ENCODE data around the gene WFS1.
A peak's percentile ranks its signal among the peaks of the same experiment; 100 is the strongest.

WFS1 gene

GRCh38 chr4:6327220-6327917, 57.7 kb downstream of the WFS1 start:
- peak; percentile 64 for DNase-seq

DNA sequence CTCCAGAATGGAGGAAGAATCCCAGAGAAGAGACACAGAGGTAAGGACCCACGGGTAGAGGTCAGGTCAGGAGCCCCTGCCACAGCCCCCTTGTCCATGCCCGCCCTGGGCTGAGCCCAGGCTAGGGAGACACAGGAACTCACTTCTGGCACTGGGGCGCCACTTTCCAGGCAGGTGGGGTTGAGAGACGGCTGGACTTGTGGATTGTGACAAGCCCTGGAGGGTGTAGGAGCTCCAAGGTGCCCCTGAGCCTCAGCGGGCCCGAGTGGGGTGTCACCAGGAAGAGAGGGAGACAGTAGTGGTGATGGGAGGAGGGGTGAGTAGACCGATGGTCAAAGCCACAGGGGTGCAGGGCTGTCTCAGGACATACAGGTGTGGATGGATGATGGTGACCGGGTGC, 58.9 kb downstream of the WFS1 start:
- no peak for DNase-seq

DNA sequence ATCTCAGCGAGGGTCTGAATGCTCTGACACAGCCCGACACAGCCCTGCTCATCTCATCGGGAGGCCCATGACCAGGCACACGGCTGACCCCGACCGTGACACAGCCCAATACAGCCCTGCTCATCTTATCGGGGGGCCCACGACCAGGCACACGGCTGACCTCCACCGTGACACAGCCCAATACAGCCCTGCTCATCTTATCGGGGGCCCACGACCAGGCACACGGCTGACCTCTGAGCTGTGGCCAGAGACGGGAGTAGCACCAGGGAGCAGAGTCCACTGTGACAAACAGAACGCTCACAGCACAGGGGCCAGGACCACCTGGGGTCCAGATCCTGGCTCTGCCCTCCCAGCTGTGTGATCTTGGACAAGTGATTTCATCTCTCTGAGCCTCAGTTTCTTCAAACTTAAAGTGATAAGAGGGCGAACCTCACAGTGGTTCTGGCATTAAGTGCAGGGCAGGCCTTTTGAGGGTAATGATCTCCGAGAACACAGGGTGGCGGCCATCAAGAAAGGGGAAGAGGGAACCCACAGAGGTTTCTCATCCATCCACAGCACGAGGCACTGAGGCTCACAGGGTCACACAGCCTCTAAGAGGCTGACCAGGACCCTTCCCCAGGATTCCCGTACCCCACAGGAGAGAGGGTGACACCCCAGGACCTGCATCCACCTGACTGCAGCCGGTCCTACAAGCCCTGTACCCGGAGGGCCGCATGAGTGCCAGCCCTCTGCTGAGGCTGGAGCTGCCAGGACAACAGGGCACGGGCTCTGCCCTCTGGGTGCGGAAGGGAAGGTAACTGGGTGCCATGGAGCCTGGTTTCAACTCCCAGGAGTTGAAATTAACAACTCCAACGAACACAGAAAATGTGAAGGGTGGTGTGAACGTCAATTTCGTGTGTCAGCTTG, 60.1 kb downstream of the WFS1 start:
- no peak for DNase-seq

- no peak for DNase-seq
These were observed 60.7 kb downstream of the WFS1 start for GRCh38 chr4:6330384-6330767.

DNA sequence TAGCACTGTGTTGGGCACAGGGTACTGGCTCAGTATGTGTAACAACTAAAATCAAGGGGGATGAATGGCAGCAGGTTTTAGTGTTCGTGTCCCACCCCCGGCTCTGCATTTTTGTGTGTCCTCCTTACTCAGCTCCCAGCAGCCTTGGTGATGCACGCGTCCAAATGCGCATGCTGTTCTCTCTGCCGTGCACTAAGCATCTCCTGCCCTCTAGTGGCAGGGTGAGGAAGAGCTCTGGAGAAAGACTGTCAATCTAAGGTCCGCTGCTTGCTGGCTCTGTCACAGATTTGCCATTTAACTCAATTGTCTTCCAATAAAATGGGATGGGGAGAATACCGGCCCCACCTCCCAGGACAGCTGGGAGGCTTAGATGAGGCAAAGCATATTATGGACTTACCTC, 61.4 kb downstream of the WFS1 start:
- no peak for DNase-seq

DNA sequence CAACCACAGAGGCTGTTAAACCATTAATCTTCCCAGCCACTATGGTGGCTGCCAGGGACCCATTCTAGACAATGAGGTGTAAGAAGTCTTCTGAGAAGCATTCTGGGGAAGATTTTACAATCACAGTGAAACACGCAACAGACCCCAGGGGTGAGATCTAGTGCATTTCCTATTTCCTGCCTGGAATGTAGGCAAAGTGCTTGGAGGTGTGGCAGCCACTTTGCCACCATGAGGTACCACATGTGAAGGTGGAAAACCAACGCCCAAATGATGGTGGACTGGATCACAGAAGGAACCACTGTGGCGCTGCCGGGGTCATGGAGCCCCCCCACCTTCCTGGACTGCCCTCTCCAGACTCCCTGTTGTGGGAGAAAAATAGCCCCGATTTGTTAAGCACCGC, 61.8 kb downstream of the WFS1 start:
- DNase-seq = no peak

GRCh38 chr4:6332042-6332668, 62.5 kb downstream of the WFS1 start:
- no peak for DNase-seq

- no peak for DNase-seq
These were observed 63.0 kb downstream of the WFS1 start for GRCh38 chr4:6332669-6333050.

DNA sequence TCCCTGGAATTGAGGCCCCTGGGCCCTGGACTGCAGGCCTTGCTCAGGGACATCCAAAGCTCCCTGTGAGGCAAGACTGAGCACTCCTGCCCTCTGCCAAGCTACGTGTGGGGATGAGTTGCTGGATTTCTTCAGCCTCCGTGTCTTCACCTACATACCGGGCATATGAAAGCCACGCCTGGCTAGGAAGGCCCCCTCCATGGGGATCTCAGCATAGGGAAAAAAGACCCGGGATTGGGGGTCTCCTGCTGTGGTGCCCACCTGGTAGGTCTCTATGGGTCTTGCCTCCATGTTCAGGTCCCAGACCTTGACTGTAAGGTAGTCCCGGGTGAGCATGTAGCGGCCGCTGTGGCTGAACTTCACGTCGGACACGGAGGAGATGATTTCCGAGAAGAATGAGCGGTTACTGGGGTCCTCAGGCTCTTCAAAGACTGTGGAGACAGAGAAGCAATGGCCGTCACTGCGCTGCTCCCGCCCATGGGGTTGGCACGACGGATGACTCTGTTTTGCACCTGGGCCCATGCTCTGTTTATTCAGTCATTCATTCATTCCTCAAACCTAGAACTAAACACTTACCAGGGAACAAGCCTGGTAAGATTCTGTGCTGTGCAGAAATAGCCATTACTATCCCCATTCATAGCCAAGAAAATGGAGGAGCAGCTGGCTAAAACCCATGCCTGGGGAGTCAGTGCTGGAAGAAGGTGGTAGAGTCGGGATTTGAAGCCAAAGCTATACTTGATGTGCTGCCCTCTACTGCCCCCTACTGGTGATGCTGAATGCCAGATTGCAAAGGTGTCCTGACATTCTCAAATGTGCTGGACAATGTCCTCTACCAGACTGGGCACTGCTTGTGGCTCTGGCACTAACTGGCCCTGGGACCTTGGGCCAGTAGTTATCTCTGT, 63.9 kb downstream of the WFS1 start:
- DNase-seq = no peak

DNA sequence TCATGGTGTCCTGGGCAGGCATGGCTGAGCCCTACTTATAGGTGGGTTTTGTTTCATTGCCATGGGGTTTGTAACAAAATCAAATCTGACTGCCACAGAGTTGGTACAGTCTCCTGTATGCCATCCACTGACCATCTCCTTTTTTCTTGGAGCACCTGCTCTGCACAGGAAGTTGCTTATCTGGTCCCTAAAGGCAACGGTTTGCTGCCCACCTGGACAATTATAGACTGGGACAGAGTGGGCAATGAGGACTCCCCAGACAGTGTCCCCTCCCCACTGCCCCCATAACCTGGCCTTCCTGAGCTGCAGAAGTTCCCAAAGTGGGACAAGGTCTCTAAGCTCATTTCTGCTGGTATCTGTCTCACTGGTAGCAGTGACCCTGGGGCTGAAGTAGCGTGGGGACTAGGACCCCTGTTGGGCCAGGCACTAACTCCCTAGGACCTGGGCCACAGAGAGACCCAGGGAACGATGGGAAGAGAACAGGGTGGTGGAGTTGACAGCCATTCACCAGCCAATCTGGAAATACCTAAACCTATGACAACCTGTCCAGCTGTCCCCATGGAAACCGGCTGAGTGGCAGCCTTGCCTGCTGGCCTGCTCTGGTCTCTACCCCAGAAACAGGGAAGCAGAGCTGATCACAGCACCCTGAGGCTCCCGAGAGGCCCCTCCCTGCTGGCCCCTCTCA, 64.7 kb downstream of the WFS1 start:
- DNase-seq = no peak

GRCh38 chr4:6335040-6335590, 65.5 kb downstream of the WFS1 start:
- no peak for DNase-seq

- no peak for DNase-seq
These were observed 66.5 kb downstream of the WFS1 start for GRCh38 chr4:6336166-6336565.

GRCh38 chr4:6337331-6337935, 67.8 kb downstream of the WFS1 start:
- no peak for DNase-seq

DNA sequence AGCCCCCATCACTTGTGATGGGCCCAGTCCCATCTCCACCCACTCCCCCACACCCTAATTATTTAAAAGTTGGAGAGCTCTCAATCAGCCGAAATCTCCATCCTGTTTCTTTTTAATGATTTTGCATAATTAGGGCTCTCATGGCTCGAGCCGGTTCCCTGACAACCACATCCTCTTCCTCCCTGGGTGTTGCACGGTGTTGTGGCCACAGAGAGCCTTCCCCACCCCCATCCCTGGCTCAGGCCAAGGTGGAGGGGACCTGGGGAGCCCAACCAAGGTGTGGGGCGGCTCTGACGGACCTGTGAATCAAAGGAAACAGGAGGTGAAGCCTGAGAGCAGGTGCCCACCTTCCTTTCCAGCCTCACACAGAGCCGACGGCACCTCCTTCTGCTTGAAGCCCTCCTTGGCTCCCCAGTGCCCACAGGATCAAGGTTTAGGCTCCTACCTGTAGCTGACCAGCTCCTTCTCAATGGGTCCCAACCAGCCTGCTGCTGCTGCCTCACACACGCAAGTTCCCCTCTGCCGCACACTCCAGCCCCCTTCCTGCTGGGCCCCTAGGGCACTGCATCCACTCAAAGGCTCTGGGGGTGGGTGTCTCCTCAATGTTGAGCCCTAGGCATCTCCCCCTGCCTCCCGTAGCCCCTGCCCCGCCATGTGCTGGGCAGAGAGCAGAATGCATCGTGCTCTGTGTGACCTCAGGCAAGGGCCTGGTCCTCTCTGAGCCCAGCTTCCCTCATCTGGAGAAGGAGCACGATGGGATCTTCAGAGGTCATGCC, 68.7 kb downstream of the WFS1 start:
- peak; percentile 20 for DNase-seq

DNA sequence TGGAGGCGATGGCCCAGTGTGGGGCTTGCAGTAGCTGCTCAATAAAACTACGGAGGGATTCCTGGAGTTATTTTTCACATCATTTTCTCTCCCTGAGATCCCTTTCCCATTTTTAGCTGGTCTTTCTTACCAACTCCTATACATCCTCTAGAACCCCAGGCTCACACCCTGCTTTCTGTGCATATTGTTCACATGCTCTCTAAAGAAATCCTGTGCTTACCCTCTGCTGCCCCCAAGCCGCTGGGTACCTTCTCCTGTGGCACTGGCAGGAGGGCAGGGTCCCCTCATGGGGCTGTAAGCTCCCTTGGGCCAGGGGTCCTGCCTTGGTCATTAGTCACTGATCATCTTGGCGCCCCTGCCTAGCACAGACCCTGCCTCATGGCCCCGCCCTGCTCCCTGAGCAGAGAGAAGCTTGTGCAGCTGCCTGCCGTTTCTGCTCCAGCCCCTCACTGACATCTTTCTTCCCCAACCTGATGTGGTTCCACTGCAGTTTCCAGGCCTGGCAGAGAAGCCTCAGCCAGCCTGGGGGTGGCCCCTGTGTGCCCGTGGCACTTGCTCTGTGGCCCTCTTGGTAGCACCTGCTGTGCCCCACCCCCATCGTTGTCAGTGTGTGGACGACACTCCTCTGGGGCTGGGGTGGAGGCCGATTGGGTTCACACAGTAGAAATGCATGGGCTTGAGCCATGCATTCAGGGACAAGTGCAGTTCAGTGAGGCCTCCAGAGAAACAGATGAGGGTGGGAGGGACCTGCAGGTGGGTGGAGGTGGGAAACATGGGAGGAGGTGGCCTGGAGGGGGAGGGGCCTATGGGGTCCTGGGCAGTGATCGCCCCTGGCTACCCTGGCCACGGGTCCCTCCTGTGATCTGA, 69.5 kb downstream of the WFS1 start:
- no peak for DNase-seq

DNA sequence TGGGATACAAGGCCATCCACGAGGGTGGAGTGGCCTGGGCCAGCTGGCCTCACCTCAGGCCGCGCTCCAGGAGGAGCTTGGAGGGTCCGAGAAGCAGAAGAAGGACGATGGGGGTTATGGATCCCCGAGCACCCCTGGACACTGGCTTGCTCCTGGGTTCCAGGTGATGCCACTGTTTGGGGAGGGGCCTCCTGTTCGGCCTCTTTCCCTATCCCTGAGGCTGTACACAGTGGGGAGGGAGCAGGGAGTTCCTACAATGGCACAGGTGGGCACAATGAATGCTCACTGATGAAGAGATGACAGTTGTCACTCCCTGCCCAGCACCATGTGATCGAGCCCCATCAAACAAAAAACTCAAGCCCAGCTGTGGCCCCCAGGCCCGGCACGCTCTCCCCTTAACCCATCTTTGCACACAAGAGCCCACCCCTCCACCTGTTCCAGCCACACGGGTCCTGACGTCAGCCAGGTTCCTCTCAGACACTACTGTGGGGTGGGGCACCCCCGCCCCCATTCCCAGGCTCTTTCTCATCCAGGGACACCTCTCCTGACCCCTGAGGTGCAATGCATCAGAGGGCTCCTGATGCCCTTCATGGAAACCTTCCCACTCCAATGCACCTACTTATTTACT, 70.3 kb downstream of the WFS1 start:
- no peak for DNase-seq

- no peak for DNase-seq
These were observed 70.9 kb downstream of the WFS1 start for GRCh38 chr4:6340446-6341015.

GRCh38 chr4:6341696-6342095, 72.0 kb downstream of the WFS1 start:
- no peak for DNase-seq

Data from activated effector memory CD4-positive, alpha-beta T cell treated with Interleukin-2 at 50 U/mL for 16 hours (primary cell).